Measurements from ENCODE around the gene LHFPL6.

The LHFPL6 gene

GRCh38 chr13:39468306-39468705 is 134.7 kb downstream of the LHFPL6 start:
- H3K4me3 ChIP-seq (ENCODE audit: low read depth, low read length): no peak overlapping the region
- TF ChIP-seq CTCF (IDR thresholded peaks at IDR 0.05; ENCODE audit: low read depth, low read length, missing control alignments): no peak
- DNase-seq (ENCODE audit: low read depth): no peak

GRCh38 chr13:39463611-39464010 is 139.4 kb downstream of the LHFPL6 start:
- TF ChIP-seq CTCF (IDR thresholded peaks at IDR 0.05; ENCODE audit: low read depth, low read length, missing control alignments): no peak
- no peak overlapping the region for H3K4me3 ChIP-seq (ENCODE audit: low read depth, low read length)
- no peak for DNase-seq (ENCODE audit: low read depth)

- DNase-seq (ENCODE audit: low read depth): no peak
- no peak overlapping the region for H3K4me3 ChIP-seq (ENCODE audit: low read depth, low read length)
- TF ChIP-seq CTCF (IDR thresholded peaks at IDR 0.05; ENCODE audit: low read depth, low read length, missing control alignments): no peak
These were observed 140.1 kb downstream of the LHFPL6 start for GRCh38 chr13:39462906-39463305.

GRCh38 chr13:39462428-39462827 is 140.6 kb downstream of the LHFPL6 start:
- DNase-seq (ENCODE audit: low read depth): no peak
- H3K4me3 ChIP-seq (ENCODE audit: low read depth, low read length): no peak overlapping the region
- no peak for TF ChIP-seq CTCF (IDR thresholded peaks at IDR 0.05; ENCODE audit: low read depth, low read length, missing control alignments)

- DNase-seq (ENCODE audit: low read depth): no peak
- no peak for TF ChIP-seq CTCF (IDR thresholded peaks at IDR 0.05; ENCODE audit: low read depth, low read length, missing control alignments)
These were observed 141.2 kb downstream of the LHFPL6 start for GRCh38 chr13:39461685-39462266.

GRCh38 chr13:39457274-39457673 is 145.7 kb downstream of the LHFPL6 start:
- DNase-seq (ENCODE audit: low read depth): no peak
- no peak for TF ChIP-seq CTCF (IDR thresholded peaks at IDR 0.05; ENCODE audit: low read depth, low read length, missing control alignments)
- no peak overlapping the region for H3K4me3 ChIP-seq (ENCODE audit: low read depth, low read length)

More at GRCh38 chr13:39461685-39462266, 141.2 kb downstream of the LHFPL6 start:
- no peak overlapping the region for H3K4me3 ChIP-seq (ENCODE audit: low read depth, low read length)

GRCh38 chr13:39455521-39456175 is 147.3 kb downstream of the LHFPL6 start:
- TF ChIP-seq CTCF (IDR thresholded peaks at IDR 0.05; ENCODE audit: low read depth, low read length, missing control alignments): no peak
- DNase-seq (ENCODE audit: low read depth): no peak
- no peak overlapping the region for H3K4me3 ChIP-seq (ENCODE audit: low read depth, low read length)
